ENCODE data around the gene MARCOL. TPM values are rescaled to one million over a fixed set of nuclear protein-coding genes. Genes with fewer than 3 reads are reported as not detected.

Gene MARCOL
- total RNA-seq, 4 donors from 2014 or later, result not detected

DNA sequence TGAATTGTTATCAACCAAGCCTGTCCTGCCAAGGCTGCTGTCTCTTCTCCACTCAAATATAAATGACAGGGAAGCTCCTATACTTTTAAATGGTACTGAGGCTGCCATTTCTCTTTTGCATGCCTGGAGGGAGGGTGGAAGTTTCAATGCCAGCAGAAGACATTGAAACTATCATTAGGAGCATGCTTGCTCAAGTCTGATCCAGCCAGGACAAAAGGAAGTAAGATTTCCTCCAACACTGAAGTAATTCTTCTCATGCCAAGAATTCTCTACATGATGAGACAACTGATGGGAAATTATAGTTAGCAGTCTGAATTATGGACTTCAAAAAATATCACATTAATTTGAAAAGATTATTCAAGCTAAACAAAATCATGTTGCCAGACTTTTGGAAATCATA is 30.1 kb upstream of the MARCOL start:
- intact Hi-C loops (cut with DNase I; ENCODE audit: low total_unique reads) (no loop called here), in situ Hi-C loops (cut with MboI; ENCODE audit: low sequenced_read_pairs in 4 of 4) (no loop called here)
- Histone ChIP-seq H3K9me3 (no peaks in the 10 kb centered on the region), H3K27ac (no peak overlapping the region), H3K4me1 (no peaks in the 10 kb centered on the region), H3K36me3 (no peaks in the 10 kb centered on the region), H3K27me3 (no peaks in the 10 kb centered on the region), H3K4me3 (no peak overlapping the region)
- DNase-seq, result no peak
- no peak for ATAC-seq
- TF ChIP-seq, protein P1, sequence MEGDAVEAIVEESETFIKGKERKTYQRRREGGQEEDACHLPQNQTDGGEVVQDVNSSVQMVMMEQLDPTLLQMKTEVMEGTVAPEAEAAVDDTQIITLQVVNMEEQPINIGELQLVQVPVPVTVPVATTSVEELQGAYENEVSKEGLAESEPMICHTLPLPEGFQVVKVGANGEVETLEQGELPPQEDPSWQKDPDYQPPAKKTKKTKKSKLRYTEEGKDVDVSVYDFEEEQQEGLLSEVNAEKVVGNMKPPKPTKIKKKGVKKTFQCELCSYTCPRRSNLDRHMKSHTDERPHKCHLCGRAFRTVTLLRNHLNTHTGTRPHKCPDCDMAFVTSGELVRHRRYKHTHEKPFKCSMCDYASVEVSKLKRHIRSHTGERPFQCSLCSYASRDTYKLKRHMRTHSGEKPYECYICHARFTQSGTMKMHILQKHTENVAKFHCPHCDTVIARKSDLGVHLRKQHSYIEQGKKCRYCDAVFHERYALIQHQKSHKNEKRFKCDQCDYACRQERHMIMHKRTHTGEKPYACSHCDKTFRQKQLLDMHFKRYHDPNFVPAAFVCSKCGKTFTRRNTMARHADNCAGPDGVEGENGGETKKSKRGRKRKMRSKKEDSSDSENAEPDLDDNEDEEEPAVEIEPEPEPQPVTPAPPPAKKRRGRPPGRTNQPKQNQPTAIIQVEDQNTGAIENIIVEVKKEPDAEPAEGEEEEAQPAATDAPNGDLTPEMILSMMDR (IDR thresholded peaks at IDR 0.05 in 4 of 5, conservative IDR thresholded peaks at IDR 0.05 in 1 of 5), result no peak
- no peak for TF ChIP-seq POLR2A (IDR thresholded peaks at IDR 0.05)

- H3K4me3 ChIP-seq, result no peak overlapping the region
- H3K36me3 ChIP-seq, result no peaks in the 10 kb centered on the region
- no peak for DNase-seq
- intact Hi-C loops (cut with DNase I; ENCODE audit: low total_unique reads), result no loop called here
- no peak overlapping the region for H3K27ac ChIP-seq
- no peak for TF ChIP-seq POLR2A (IDR thresholded peaks at IDR 0.05)
- TF ChIP-seq, protein P1 (IDR thresholded peaks at IDR 0.05 in 4 of 5, conservative IDR thresholded peaks at IDR 0.05 in 1 of 5), result no peak
- in situ Hi-C loops (cut with MboI; ENCODE audit: low sequenced_read_pairs in 4 of 4), result no loop called here
- no peaks in the 10 kb centered on the region for H3K4me1 ChIP-seq
- H3K27me3 ChIP-seq, result no peaks in the 10 kb centered on the region
- no peak for ATAC-seq
- no peaks in the 10 kb centered on the region for H3K9me3 ChIP-seq
Observed at GRCh38 chr5:148209151-148209770, 29.1 kb upstream of the MARCOL start.

- no peaks in the 10 kb centered on the region for H3K9me3 ChIP-seq
- intact Hi-C loops (cut with DNase I; ENCODE audit: low total_unique reads), result no loop called here
- DNase-seq, result no peak
- no peaks in the 10 kb centered on the region for H3K4me1 ChIP-seq
- in situ Hi-C loops (cut with MboI; ENCODE audit: low sequenced_read_pairs in 4 of 4), result no loop called here
- no peak overlapping the region for H3K4me3 ChIP-seq
- H3K36me3 ChIP-seq, result no peaks in the 10 kb centered on the region
- ATAC-seq, result no peak
- no peak overlapping the region for H3K27ac ChIP-seq
- H3K27me3 ChIP-seq, result no peaks in the 10 kb centered on the region
- TF ChIP-seq POLR2A (IDR thresholded peaks at IDR 0.05), result no peak
- TF ChIP-seq, protein P1 (IDR thresholded peaks at IDR 0.05 in 4 of 5, conservative IDR thresholded peaks at IDR 0.05 in 1 of 5), result no peak
Observed at GRCh38 chr5:148214665-148215185, 23.6 kb upstream of the MARCOL start.

DNA sequence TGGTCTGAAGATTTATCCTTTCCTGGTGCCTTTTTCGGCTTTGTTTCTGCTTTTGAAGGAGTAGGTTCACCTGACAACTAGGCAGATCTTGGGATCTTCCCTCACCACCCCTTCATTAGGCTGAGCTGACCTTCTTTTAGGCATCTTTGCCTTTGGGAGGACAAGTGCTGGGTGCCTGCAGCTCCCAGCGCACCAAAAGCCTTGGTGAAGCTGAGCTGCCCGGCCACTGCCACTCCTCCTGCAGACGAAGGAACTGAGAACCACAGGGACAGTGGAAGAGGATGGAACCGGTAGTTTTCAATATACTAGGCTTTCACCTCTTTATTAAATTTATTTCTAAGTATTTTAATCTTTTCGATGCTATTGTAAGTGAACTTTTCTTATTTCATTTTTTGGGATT is 16.8 kb upstream of the MARCOL start:
- ATAC-seq, result no peak
- Histone ChIP-seq H3K36me3 (no peaks in the 10 kb centered on the region), H3K27ac (no peak overlapping the region), H3K27me3 (no peaks in the 10 kb centered on the region), H3K4me1 (no peaks in the 10 kb centered on the region), H3K9me3 (no peaks in the 10 kb centered on the region), H3K4me3 (no peak overlapping the region)
- TF ChIP-seq, protein P1 (IDR thresholded peaks at IDR 0.05 in 4 of 5, conservative IDR thresholded peaks at IDR 0.05 in 1 of 5), result no peak
- no peak for TF ChIP-seq POLR2A (IDR thresholded peaks at IDR 0.05)
- in situ Hi-C loops (cut with MboI; ENCODE audit: low sequenced_read_pairs in 4 of 4), result no loop called here
- intact Hi-C loops (cut with DNase I; ENCODE audit: low total_unique reads), result no loop called here
- DNase-seq, result no peak

Data from gastrocnemius medialis (tissue), 4 donors.